GM11168 (cell line): Measurements from ENCODE around the gene MOB2.

Experiments
- in situ Hi-C: fragments of 300-500 bp; cut with MboI; formaldehyde crosslinking; loops from one replicate; pipeline ENCODE4 v1.12.0; 2022; ENCODE audit warnings: low sequenced_read_pairs; ENCODE audit not compliant: unreplicated experiment

The MOB2 gene

GRCh38 chr11:1460986-1461825 is 25.4 kb downstream of the MOB2 start:
- in situ Hi-C loops, result no loop called here

GRCh38 chr11:1460396-1460985 is 26.1 kb downstream of the MOB2 start:
- in situ Hi-C loops, result no loop called here

- in situ Hi-C loops, result no loop called here
Measured at GRCh38 chr11:1459764-1460395, 26.7 kb downstream of the MOB2 start.

- in situ Hi-C loops, result no loop called here
Measured at GRCh38 chr11:1459219-1459575, 27.4 kb downstream of the MOB2 start.

- in situ Hi-C loops, result no loop called here
Measured at GRCh38 chr11:1458340-1459218, 28.0 kb downstream of the MOB2 start.

- in situ Hi-C loops, result no loop called here
Measured at GRCh38 chr11:1457856-1458255, 28.7 kb downstream of the MOB2 start.

- in situ Hi-C loops, result no loop called here
Measured at GRCh38 chr11:1457326-1457680, 29.3 kb downstream of the MOB2 start.

GRCh38 chr11:1456596-1457325 is 29.8 kb downstream of the MOB2 start:
- in situ Hi-C loops, result no loop called here

GRCh38 chr11:1456176-1456575 is 30.4 kb downstream of the MOB2 start:
- in situ Hi-C loops, result no loop called here

- in situ Hi-C loops, result no loop called here
Measured at GRCh38 chr11:1455763-1456060, 30.9 kb downstream of the MOB2 start.

GRCh38 chr11:1455032-1455762 is 31.4 kb downstream of the MOB2 start:
- in situ Hi-C loops, result no loop called here

GRCh38 chr11:1454576-1454975 is 32.0 kb downstream of the MOB2 start:
- in situ Hi-C loops, result no loop called here

- in situ Hi-C loops, result no loop called here
Measured at GRCh38 chr11:1453611-1454034, 33.0 kb downstream of the MOB2 start.

GRCh38 chr11:1452744-1453143 is 33.8 kb downstream of the MOB2 start:
- in situ Hi-C loops, result no loop called here

- in situ Hi-C loops, result no loop called here
Measured at GRCh38 chr11:1451781-1452470, 34.7 kb downstream of the MOB2 start.

GRCh38 chr11:1450949-1451710 is 35.4 kb downstream of the MOB2 start:
- in situ Hi-C loops, result no loop called here

- in situ Hi-C loops, result no loop called here
Measured at GRCh38 chr11:1450344-1450875, 36.2 kb downstream of the MOB2 start.
